ENCODE results near the gene FYB1. TPM values are rescaled to one million over a fixed set of nuclear protein-coding genes. Genes with fewer than 3 reads are reported as not detected.

The FYB1 gene
- total and polyA plus RNA-seq, 2 experiments from 2014 or later = not detected

DNA sequence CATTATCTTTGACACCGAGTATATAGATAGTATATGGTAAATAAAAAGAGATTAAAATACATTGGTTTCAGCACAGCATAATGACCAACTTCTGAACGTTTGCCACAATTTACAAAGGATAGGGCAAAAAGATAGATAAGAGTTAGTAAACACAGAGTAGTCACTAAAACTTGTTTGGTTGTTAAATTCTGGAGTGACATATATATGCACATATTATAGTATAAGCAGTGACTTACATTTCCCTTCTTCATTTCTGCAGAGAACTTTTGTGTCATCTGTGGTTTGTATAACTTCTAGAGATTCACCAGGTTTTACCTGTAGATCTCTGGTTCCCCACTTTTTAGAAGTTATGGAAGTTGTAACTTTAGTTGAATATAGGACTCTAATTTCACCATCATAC, 100.7 kb downstream of the FYB1 start:
- Histone ChIP-seq H3K27me3 (ENCODE audit: insufficient read depth) (no peaks in the 10 kb centered on the region), H3F3A (replicated peaks; ENCODE audit: low read depth) (no peaks in the 10 kb centered on the region), H3K9me2 (ENCODE audit: insufficient read depth) (no peaks in the 10 kb centered on the region), H3K4me2 (no peak overlapping the region), H3K4me1 (ENCODE audit: insufficient read depth) (no peaks in the 10 kb centered on the region), H3K27ac (ENCODE audit: low read depth) (no peak overlapping the region), H3K79me2 (replicated peaks; ENCODE audit: insufficient read depth) (no peaks in the 10 kb centered on the region), H3K36me3 (ENCODE audit: insufficient read depth) (no peaks in the 10 kb centered on the region), H3K4me3 (no peak overlapping the region), H4K20me1 (replicated peaks; ENCODE audit: insufficient read depth) (no peaks in the 10 kb centered on the region), H2AFZ (no peak overlapping the region)
- no peak overlapping the region for H3K27ac Mint-ChIP-seq
- no peak for ATAC-seq
- TF ChIP-seq, protein P1, sequence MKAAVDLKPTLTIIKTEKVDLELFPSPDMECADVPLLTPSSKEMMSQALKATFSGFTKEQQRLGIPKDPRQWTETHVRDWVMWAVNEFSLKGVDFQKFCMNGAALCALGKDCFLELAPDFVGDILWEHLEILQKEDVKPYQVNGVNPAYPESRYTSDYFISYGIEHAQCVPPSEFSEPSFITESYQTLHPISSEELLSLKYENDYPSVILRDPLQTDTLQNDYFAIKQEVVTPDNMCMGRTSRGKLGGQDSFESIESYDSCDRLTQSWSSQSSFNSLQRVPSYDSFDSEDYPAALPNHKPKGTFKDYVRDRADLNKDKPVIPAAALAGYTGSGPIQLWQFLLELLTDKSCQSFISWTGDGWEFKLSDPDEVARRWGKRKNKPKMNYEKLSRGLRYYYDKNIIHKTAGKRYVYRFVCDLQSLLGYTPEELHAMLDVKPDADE (IDR thresholded peaks at IDR 0.05) = no peak
- TF ChIP-seq REST (IDR thresholded peaks at IDR 0.05; ENCODE audit: unreplicated experiment) = no peak
- no peak for TF ChIP-seq ZNF331 (CRISPR knock-in tag; IDR thresholded peaks at IDR 0.05; ENCODE audit: low read depth)
- no peak for TF ChIP-seq STAT1 (IDR thresholded peaks at IDR 0.05; ENCODE audit: unreplicated experiment)
- TF ChIP-seq NANOG (IDR thresholded peaks at IDR 0.05; ENCODE audit: borderline replicate concordance) = no peak
- TF ChIP-seq ZNF462 (CRISPR knock-in tag; IDR thresholded peaks at IDR 0.05) = no peak
- TF ChIP-seq, protein P2, sequence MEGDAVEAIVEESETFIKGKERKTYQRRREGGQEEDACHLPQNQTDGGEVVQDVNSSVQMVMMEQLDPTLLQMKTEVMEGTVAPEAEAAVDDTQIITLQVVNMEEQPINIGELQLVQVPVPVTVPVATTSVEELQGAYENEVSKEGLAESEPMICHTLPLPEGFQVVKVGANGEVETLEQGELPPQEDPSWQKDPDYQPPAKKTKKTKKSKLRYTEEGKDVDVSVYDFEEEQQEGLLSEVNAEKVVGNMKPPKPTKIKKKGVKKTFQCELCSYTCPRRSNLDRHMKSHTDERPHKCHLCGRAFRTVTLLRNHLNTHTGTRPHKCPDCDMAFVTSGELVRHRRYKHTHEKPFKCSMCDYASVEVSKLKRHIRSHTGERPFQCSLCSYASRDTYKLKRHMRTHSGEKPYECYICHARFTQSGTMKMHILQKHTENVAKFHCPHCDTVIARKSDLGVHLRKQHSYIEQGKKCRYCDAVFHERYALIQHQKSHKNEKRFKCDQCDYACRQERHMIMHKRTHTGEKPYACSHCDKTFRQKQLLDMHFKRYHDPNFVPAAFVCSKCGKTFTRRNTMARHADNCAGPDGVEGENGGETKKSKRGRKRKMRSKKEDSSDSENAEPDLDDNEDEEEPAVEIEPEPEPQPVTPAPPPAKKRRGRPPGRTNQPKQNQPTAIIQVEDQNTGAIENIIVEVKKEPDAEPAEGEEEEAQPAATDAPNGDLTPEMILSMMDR (conservative IDR thresholded peaks at IDR 0.05; ENCODE audit: low read depth in 2 of 2) = no peak
- no peak for TF ChIP-seq EZH2phosphoT487 (IDR thresholded peaks at IDR 0.05; ENCODE audit: unreplicated experiment)
- no peak for TF ChIP-seq CREB1 (CRISPR knock-in tag; IDR thresholded peaks at IDR 0.05; ENCODE audit: low read depth)
- TF ChIP-seq JUNB (IDR thresholded peaks at IDR 0.05; ENCODE audit: unreplicated experiment) = no peak
- no peaks in the 10 kb centered on the region for H3K27me3 Mint-ChIP-seq (ENCODE audit: insufficient read depth, low read depth, poor library complexity)
- no peak overlapping the region for H3K4me3 Mint-ChIP-seq
- no peaks in the 10 kb centered on the region for H3K9me3 Mint-ChIP-seq
- H3K4me1 Mint-ChIP-seq = no peaks in the 10 kb centered on the region
- H3K36me3 Mint-ChIP-seq (ENCODE audit: low read depth) = no peaks in the 10 kb centered on the region
- no peak for DNase-seq (ENCODE audit: low spot score)

Data from GM23338 (cell line).